OCI-LY7 (cell line): ENCODE measurements around the gene NTHL1. TPM values are rescaled to one million over a fixed set of nuclear protein-coding genes. Genes with fewer than 3 reads are reported as not detected.
A peak's percentile ranks its signal among the peaks of the same experiment; 100 is the strongest.

Source experiments
- BruUV-seq: library from RNA; stranded (reverse); fragments of 400-500 nt; replicated peaks from 2 replicates; lab custom pipeline; 2021; lab: Mats Ljungman, UMichigan
- CTCF ChIA-PET: fragments of 300-600 bp; sonication (Branson Sonifier 250); formaldehyde crosslinking; loops from one replicate; lab custom pipeline; 2022; ENCODE audit warnings: antibody characterized with exemption; ENCODE audit not compliant: unreplicated experiment; lab: Charles Lee
- POLR2A ChIA-PET: fragments of 300-600 bp; sonication (Branson Sonifier 250); formaldehyde crosslinking; loops from one replicate; lab custom pipeline; 2022; ENCODE audit warnings: antibody characterized with exemption; lab: Charles Lee
- DNase-seq: peaks from one replicate; pipeline ENCODE4 v3.0.0-alpha.2; 2015; ENCODE audit warnings: low spot score
- H2AFZ ChIP-seq: fragments of 200-600 bp; sonication (generic), shearing (Covaris generic); 2 replicates; pipeline ENCODE4 v1.6.1; 2014; ENCODE audit warnings: mild to moderate bottlenecking, antibody characterized with exemption, low read length, moderate library complexity
- H3K27ac ChIP-seq: fragments of 200-600 bp; sonication (generic); 2 replicates; pipeline ENCODE4 v1.5.1; 2014; ENCODE audit warnings: mixed run types, low read depth, mild to moderate bottlenecking, moderate library complexity, low read length, inconsistent platforms; ENCODE audit not compliant: poor library complexity, severe bottlenecking
- H3K36me3 ChIP-seq: fragments of 200-600 bp; sonication (generic); 2 replicates; pipeline ENCODE4 v1.6.1; 2014; ENCODE audit warnings: mild to moderate bottlenecking, antibody characterized with exemption, low read length, moderate library complexity, mixed read lengths; ENCODE audit not compliant: insufficient read depth
- H3K4me1 ChIP-seq: fragments of 200-600 bp; sonication (generic); 2 replicates; pipeline ENCODE4 v1.5.1; 2014; ENCODE audit warnings: mild to moderate bottlenecking, low read length; ENCODE audit not compliant: insufficient read depth, poor library complexity, severe bottlenecking
- H3K4me2 ChIP-seq: fragments of 200-600 bp; sonication (generic); 2 replicates; pipeline ENCODE4 v1.6.1; 2014; ENCODE audit warnings: mild to moderate bottlenecking, low read length
- H3K4me3 ChIP-seq: fragments of 200-600 bp; sonication (generic); 2 replicates; pipeline ENCODE4 v1.5.1; 2014; ENCODE audit warnings: mild to moderate bottlenecking, low read depth, low read length; ENCODE audit not compliant: poor library complexity, severe bottlenecking
- H3K79me2 ChIP-seq: fragments of 200-600 bp; sonication (generic); 2 replicates; pipeline ENCODE4 v1.6.1; 2016; ENCODE audit warnings: low read depth, mild to moderate bottlenecking, low read length, moderate library complexity, mixed read lengths; ENCODE audit not compliant: insufficient read depth
- H3K9me2 ChIP-seq: fragments of 200-600 bp; sonication (generic); 2 replicates; pipeline ENCODE4 v1.6.1; 2016; ENCODE audit warnings: mild to moderate bottlenecking, low read length, mixed read lengths; ENCODE audit not compliant: insufficient read depth
- H3K9me3 ChIP-seq: fragments of 200-600 bp; sonication (generic); 2 replicates; pipeline ENCODE4 v1.6.1; 2014; ENCODE audit warnings: mild to moderate bottlenecking, mixed run types, low read length, mixed read lengths
- H4K20me1 ChIP-seq: fragments of 200-600 bp; sonication (generic); 2 replicates; pipeline ENCODE4 v1.6.1; 2014; ENCODE audit warnings: mild to moderate bottlenecking, antibody characterized with exemption, low read length, moderate library complexity, mixed read lengths; ENCODE audit not compliant: insufficient read depth
- CTCF ChIP-seq: fragments of 200-600 bp; sonication (generic); conservative IDR thresholded peaks from 2 replicates; pipeline ENCODE4 v1.5.1; 2014; ENCODE audit warnings: mild to moderate bottlenecking, antibody characterized with exemption, low read length, moderate library complexity, mixed read lengths
- EZH2phosphoT487 ChIP-seq: fragments of 200-600 bp; sonication (generic); IDR thresholded peaks from 2 replicates; pipeline ENCODE4 v1.6.1; 2018; ENCODE audit warnings: low read depth, borderline replicate concordance, mild to moderate bottlenecking, mixed run types, antibody characterized with exemption, low read length, moderate library complexity, mixed read lengths
- intact Hi-C: fragments of 100-400 bp; cut with micrococcal nuclease; formaldehyde crosslinking; loops from one replicate; pipeline ENCODE4 v1.10.0; 2022; ENCODE audit not compliant: unreplicated experiment
- total RNA-seq, 2 experiments: library from RNA; depleted of rRNA in 1 of 2; stranded (reverse); fragments of >200 nt in 1 of 2; shearing (Covaris generic) in 1 of 2; gene quantifications; 2 replicates each; pipeline ENCODE4 v1.2.3, GENCODE V29; 2014 to 2022

The NTHL1 gene
- total RNA-seq, 2 experiments from 2014 or later = 51.5 to 56.2 TPM

GRCh38 chr16:2056077-2056476 lies 8.4 kb upstream of the NTHL1 start:
- no peak for DNase-seq
- H4K20me1 ChIP-seq = no peaks in the 10 kb centered on the region
- H3K9me2 ChIP-seq = no peaks in the 10 kb centered on the region
- H3K27ac ChIP-seq = no peak overlapping the region
- H3K4me3 ChIP-seq = no peak overlapping the region
- peaks cover 49% of the 10 kb centered on the region; the same call in 1 of the 2 replicates for H3K36me3 ChIP-seq
- no peak overlapping the region for H2AFZ ChIP-seq
- ChIA-PET POLR2A (interaction anchor here (0.6 kb wide), 1 partner anchor 345 kb away, joined by 3 read pairs; no protein-coding TSS in a partner anchor), CTCF (interaction anchor here (0.6 kb wide), 1 partner anchor 175 kb away, joined by 3 read pairs; no protein-coding TSS in a partner anchor)
- H3K9me3 ChIP-seq = no peaks in the 10 kb centered on the region
- H3K79me2 ChIP-seq = no peaks in the 10 kb centered on the region
- TF ChIP-seq CTCF = peak; percentile 49
- no peak for TF ChIP-seq EZH2phosphoT487
- no peaks in the 10 kb centered on the region for H3K4me1 ChIP-seq
- BruUV-seq = no TSS peak
- intact Hi-C loops = no loop called here
- H3K4me2 ChIP-seq = no peak overlapping the region

- intact Hi-C loops = no loop called here
- POLR2A ChIA-PET = no interaction called here
- no peaks in the 10 kb centered on the region for H3K9me3 ChIP-seq
These were observed 7.1 kb upstream of the NTHL1 start for GRCh38 chr16:2054543-2055245.

More at GRCh38 chr16:2054543-2055245, 7.1 kb upstream of the NTHL1 start:
- Histone ChIP-seq H4K20me1 (no peaks in the 10 kb centered on the region), H3K27ac (no peak overlapping the region), H3K4me2 (no peak overlapping the region), H3K4me1 (no peaks in the 10 kb centered on the region), H3K9me2 (no peaks in the 10 kb centered on the region), H3K36me3 (peaks cover 50% of the 10 kb centered on the region; the same call in 1 of the 2 replicates), H3K79me2 (no peaks in the 10 kb centered on the region), H3K4me3 (no peak overlapping the region), H2AFZ (no peak overlapping the region)
- DNase-seq = no peak
- BruUV-seq = no TSS peak
- CTCF ChIA-PET = no interaction called here
- TF ChIP-seq CTCF (no peak), EZH2phosphoT487 (no peak)
